ENCODE data around the gene EPS15. TPM values are rescaled to one million over a fixed set of nuclear protein-coding genes. Genes with fewer than 3 reads are reported as not detected.

Gene EPS15
- total and polyA plus RNA-seq, 9 of the 15 experiments (the other 6 are each of a cell fraction or from before 2014, with no cell fraction given): 23.1 to 69.0 (median 41.7) TPM

DNA sequence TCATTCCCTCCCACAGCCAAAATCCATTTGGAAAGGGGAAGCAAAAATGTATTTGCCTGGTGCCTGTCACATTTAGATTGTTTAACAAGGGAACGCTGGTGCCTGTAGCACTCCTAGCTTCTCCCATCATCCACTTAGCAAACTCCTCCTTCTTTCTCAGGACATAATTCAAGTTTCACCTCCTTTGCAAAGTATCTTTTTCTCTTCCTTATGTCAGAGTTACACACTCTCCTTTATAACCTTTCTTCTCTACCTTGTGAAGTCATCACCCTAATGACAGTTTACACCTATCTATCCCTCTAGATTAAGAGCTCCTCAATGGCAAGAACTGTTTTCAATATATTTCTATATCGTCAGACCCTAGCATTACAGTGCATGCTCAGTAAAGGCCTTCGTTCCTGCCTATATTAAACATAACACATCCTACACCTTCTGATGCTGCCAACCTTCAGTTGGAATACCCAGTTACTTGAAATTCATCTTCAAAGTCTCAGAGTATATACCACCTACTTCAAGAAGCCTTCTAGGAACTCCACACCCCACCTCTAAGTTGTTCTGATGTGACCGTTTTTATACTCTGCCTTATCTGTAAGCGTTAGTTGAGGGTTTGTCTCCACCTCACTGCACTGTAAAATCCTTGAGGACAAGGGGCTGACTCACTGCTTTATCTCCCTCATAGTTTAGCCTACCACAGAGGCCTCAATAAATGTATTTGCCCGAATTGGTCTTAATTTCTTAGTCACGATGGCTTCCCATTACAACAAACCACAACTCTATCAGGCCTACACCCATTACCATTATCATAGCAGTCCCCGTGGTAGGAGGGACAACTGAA lies 1.0 kb upstream of the EPS15 start (continued):
- TF ChIP-seq THAP7 (CRISPR knock-in tag; IDR thresholded peaks at IDR 0.05) (no peak), CBFA2T3 (IDR thresholded peaks at IDR 0.05) (peak; percentile 87), ZMIZ1 (IDR thresholded peaks at IDR 0.05; ENCODE audit: low read depth in 2 of 2, low read length in 2 of 2) (peak in 1 of 2 experiments; percentile 61; a peak in 2 of 4 replicates), ZC3H8 (IDR thresholded peaks at IDR 0.05) (no peak), CBX2 (IDR thresholded peaks at IDR 0.05; ENCODE audit: insufficient read depth, low read length, poor library complexity, severe bottlenecking) (no peak), HNRNPH1 (optimal IDR thresholded peaks at IDR 0.05; ENCODE audit: low read depth, low read length) (no peak), ZNF75A (CRISPR knock-in tag; IDR thresholded peaks at IDR 0.05) (no peak), ARID1B (IDR thresholded peaks at IDR 0.05) (peak; percentile 92), ZNF24 (IDR thresholded peaks at IDR 0.05) (no peak), SMAD1 (IDR thresholded peaks at IDR 0.05; ENCODE audit: low read depth, low read length, partially characterized antibody) (peak; percentile 13), ARNT (IDR thresholded peaks at IDR 0.05) (peak in 1 of 2 experiments; percentile 12; a peak in 3 of 4 replicates), CXXC5 (CRISPR knock-in tag; IDR thresholded peaks at IDR 0.05) (peak; percentile 84)

Measured in K562 (cell line).